SK-N-SH treated with all-trans-retinoic acid at 6 μM for 48 hours (cell line): Measurements from ENCODE around the gene RAB3A.

Experiments
- ESRRG ChIP-seq: fragments of 250-450 bp; sonication (Bioruptor Pico); IDR thresholded peaks from 2 replicates; pipeline ENCODE4 v1.6.1; 2021; ENCODE audit warnings: mild to moderate bottlenecking
- GLIS3 ChIP-seq: fragments of 250-450 bp; sonication (Bioruptor Pico); IDR thresholded peaks from 2 replicates; pipeline ENCODE4 v1.5.0; 2020; ENCODE audit warnings: mild to moderate bottlenecking, moderate library complexity
- ZFP30 ChIP-seq: fragments of 450-650 bp; formaldehyde crosslinking; IDR thresholded peaks from 2 replicates; pipeline ENCODE4 v1.5.0; 2022; ENCODE audit warnings: mild to moderate bottlenecking, moderate library complexity

- TF ChIP-seq ESRRG (no peak), GLIS3 (no peak), ZFP30 (no peak)
Observed at GRCh38 chr19:18196511-18196845, 7.4 kb downstream of the RAB3A start.
